NCI-H226 (cell line): ENCODE results near the gene TINAG.

Source experiments
- DNase-seq: peaks from one replicate; pipeline ENCODE4 v3.0.0-alpha.2; 2015

TINAG gene

DNA sequence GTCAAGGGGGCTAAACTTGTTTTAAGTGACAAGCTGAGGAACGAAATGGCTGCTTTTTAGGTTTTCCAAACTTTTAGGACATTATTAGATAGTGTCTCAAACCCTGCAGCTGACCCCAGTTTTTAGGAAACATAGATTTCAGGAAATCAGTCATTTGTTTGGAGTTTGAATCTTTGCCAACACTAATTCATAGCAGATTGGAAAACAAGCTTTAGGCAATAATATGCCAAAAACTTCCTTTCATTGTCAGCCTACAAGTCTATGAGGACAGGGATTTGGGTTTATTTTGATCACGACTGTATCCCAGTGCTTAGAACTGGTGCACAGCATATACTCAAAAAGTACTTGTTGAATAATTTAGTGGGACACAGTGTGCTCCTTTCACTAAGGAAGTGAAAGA is 123.2 kb downstream of the TINAG start:
- DNase-seq: no peak
